Measurements from ENCODE around the gene MUC2. TPM values are rescaled to one million over a fixed set of nuclear protein-coding genes. Genes with fewer than 3 reads are reported as not detected.

Gene MUC2
- total and polyA plus RNA-seq, 10 of the 15 experiments (the other 5 are each of a cell fraction or from before 2014, with no cell fraction given), result 0.23 TPM; not detected in 9

DNA sequence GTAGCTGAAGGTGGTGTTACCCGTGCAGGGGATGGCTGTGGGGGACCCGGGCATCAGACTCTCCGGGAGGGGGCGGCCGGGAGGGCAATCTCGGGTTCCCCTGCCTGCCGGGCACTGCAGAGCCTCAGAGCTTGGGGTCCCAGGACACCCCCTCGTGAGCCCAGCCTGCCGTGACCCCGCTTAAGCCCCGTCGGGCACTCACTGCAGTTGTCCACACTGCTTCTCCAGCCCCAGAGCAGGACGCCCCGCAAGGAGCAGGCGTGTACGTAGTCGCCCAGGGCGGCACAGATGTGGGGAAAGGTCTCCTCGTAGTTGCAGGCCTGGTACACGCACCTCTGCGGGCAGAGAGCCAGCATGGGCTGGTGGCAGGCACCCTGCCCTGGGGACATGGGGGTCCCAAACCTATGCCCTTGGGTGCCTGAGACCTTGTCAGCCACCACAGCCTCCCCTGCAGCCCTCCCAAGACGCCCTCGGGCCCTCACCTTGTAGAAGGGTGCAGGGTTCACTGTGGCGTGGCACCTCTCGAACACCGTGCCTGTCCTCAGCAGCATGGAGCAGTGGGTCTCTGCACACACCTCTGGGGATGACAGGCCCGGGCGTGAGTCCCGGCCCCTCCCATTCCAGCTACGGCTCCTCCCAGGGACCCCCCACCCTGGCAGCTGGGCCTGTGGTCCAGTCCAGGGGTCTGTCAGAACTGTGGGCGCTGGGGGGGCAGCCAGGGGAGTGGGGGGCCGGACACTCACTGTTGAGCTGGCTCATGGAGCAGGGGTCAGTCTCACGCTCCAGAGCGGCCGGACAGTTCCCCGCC lies 47.0 kb upstream of the MUC2 start (continued):
- TF ChIP-seq, protein P1, sequence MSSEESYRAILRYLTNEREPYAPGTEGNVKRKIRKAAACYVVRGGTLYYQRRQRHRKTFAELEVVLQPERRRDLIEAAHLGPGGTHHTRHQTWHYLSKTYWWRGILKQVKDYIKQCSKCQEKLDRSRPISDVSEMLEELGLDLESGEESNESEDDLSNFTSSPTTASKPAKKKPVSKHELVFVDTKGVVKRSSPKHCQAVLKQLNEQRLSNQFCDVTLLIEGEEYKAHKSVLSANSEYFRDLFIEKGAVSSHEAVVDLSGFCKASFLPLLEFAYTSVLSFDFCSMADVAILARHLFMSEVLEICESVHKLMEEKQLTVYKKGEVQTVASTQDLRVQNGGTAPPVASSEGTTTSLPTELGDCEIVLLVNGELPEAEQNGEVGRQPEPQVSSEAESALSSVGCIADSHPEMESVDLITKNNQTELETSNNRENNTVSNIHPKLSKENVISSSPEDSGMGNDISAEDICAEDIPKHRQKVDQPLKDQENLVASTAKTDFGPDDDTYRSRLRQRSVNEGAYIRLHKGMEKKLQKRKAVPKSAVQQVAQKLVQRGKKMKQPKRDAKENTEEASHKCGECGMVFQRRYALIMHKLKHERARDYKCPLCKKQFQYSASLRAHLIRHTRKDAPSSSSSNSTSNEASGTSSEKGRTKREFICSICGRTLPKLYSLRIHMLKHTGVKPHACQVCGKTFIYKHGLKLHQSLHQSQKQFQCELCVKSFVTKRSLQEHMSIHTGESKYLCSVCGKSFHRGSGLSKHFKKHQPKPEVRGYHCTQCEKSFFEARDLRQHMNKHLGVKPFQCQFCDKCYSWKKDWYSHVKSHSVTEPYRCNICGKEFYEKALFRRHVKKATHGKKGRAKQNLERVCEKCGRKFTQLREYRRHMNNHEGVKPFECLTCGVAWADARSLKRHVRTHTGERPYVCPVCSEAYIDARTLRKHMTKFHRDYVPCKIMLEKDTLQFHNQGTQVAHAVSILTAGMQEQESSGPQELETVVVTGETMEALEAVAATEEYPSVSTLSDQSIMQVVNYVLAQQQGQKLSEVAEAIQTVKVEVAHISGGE (CRISPR knock-in tag; IDR thresholded peaks at IDR 0.05), result no peak
- TF ChIP-seq GATAD2B (conservative IDR thresholded peaks at IDR 0.05; ENCODE audit: low read depth), result no peak
- no peak for TF ChIP-seq SRF (IDR thresholded peaks at IDR 0.05; ENCODE audit: low read depth in 2 of 2, low read length in 2 of 2)
- TF ChIP-seq ETV6 (conservative IDR thresholded peaks at IDR 0.05 in 1 of 2, IDR thresholded peaks at IDR 0.05 in 1 of 2; ENCODE audit: borderline replicate concordance in 1 of 2, low read depth in 1 of 2), result no peak
- TF ChIP-seq, protein P2, sequence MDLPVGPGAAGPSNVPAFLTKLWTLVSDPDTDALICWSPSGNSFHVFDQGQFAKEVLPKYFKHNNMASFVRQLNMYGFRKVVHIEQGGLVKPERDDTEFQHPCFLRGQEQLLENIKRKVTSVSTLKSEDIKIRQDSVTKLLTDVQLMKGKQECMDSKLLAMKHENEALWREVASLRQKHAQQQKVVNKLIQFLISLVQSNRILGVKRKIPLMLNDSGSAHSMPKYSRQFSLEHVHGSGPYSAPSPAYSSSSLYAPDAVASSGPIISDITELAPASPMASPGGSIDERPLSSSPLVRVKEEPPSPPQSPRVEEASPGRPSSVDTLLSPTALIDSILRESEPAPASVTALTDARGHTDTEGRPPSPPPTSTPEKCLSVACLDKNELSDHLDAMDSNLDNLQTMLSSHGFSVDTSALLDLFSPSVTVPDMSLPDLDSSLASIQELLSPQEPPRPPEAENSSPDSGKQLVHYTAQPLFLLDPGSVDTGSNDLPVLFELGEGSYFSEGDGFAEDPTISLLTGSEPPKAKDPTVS (IDR thresholded peaks at IDR 0.05; ENCODE audit: low read depth, low read length), result no peak
- TF ChIP-seq, protein P3, sequence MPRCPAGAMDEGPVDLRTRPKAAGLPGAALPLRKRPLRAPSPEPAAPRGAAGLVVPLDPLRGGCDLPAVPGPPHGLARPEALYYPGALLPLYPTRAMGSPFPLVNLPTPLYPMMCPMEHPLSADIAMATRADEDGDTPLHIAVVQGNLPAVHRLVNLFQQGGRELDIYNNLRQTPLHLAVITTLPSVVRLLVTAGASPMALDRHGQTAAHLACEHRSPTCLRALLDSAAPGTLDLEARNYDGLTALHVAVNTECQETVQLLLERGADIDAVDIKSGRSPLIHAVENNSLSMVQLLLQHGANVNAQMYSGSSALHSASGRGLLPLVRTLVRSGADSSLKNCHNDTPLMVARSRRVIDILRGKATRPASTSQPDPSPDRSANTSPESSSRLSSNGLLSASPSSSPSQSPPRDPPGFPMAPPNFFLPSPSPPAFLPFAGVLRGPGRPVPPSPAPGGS (IDR thresholded peaks at IDR 0.05; ENCODE audit: borderline replicate concordance, insufficient read depth, low read depth, low read length, poor library complexity, severe bottlenecking), result no peak
- no peak for TF ChIP-seq NFXL1 (IDR thresholded peaks at IDR 0.05; ENCODE audit: borderline replicate concordance)
- TF ChIP-seq MTA2 (IDR thresholded peaks at IDR 0.05; ENCODE audit: low read depth), result no peak
- no peak for TF ChIP-seq JUNB (IDR thresholded peaks at IDR 0.05)
- TF ChIP-seq SIX5 (IDR thresholded peaks at IDR 0.05; ENCODE audit: low read depth, low read length, severe bottlenecking), result no peak
- TF ChIP-seq FOXM1 (IDR thresholded peaks at IDR 0.05; ENCODE audit: low read depth, low read length), result no peak
